ENCODE data around the gene TMPRSS2.

Gene TMPRSS2

DNA sequence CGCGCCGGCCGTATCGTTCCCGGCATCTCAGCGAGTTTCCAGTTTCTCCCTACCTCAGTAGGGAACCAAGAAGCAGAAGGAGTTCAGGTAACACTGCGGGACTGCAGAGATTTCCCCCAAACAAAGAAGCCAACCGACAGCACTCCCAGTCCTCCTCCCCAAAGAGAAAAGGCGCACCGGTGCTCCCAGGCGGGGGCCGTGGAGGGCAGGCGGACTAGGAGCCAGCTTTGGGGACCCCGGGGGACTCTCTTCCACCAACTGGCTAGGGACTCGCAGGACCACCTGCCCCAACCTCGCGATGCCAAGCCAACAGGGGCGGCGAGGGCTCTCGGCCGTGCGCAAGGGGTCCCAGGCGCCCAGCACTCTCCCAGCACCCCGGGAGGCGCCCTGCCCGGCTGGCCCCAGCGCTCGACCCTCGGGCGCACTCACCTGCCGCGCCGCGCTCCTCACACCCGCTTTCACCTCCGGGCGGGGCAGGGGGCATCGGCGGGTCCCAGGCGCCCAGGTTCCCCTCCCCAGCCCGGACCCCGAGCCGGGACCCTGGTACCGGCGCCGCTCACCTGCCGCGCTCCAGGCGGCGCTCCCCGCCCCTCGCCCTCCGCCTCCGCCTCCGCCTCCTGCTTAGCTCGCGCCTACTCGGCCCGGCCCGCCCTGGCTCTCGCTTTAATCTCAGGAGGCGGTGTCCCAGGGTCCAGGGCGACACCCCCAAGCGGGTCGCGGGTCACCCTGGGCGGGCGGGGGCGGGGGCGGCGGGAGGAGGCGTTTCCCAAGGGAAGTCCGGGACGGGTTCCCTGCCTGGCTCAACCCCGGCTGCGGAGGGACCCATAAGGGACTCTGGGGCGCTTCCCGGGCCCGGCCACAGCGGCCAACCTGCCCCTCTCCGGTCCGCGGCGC is at the start of gene TMPRSS2:
Gene TMPRSS2 (minus strand): TSS at position 638 of the 894 bp plus-strand sequence. CDS start 10,025 bp downstream, outside the sequence.
- H3K9me3 ChIP-seq (ENCODE audit: control insufficient read depth, low read depth, low read length), result no peaks in the 10 kb centered on the region
- H3K27me3 ChIP-seq (ENCODE audit: control insufficient read depth, insufficient read depth, low read length), result peaks cover 50% of the 10 kb centered on the region
- peak within 1 kb of the TSS; percentile 23 for H3K9ac ChIP-seq (ENCODE audit: low read length)
- peak within 1 kb of the TSS; percentile 81 for H3K4me3 ChIP-seq (ENCODE audit: low read length)
- H3K36me3 ChIP-seq (ENCODE audit: control insufficient read depth, low read depth, low read length), result no peaks in the 10 kb centered on the region
- H3K4me1 ChIP-seq (ENCODE audit: control insufficient read depth, low read depth, low read length), result peaks cover 12% of the 10 kb centered on the region
- no peak within 1 kb of the TSS for H3K27ac ChIP-seq (ENCODE audit: low read length)

GRCh38 chr21:41555057-41555456 is 47.1 kb upstream of the TMPRSS2 start:
- H3K4me3 ChIP-seq (ENCODE audit: low read length), result no peak overlapping the region
- no peak overlapping the region for H3K9ac ChIP-seq (ENCODE audit: low read length)
- no peaks in the 10 kb centered on the region for H3K36me3 ChIP-seq (ENCODE audit: control insufficient read depth, low read depth, low read length)
- H3K27ac ChIP-seq (ENCODE audit: low read length), result no peak overlapping the region
- H3K4me1 ChIP-seq (ENCODE audit: control insufficient read depth, low read depth, low read length), result no peaks in the 10 kb centered on the region
- H3K27me3 ChIP-seq (ENCODE audit: control insufficient read depth, insufficient read depth, low read length), result no peaks in the 10 kb centered on the region
- no peaks in the 10 kb centered on the region for H3K9me3 ChIP-seq (ENCODE audit: control insufficient read depth, low read depth, low read length)

DNA sequence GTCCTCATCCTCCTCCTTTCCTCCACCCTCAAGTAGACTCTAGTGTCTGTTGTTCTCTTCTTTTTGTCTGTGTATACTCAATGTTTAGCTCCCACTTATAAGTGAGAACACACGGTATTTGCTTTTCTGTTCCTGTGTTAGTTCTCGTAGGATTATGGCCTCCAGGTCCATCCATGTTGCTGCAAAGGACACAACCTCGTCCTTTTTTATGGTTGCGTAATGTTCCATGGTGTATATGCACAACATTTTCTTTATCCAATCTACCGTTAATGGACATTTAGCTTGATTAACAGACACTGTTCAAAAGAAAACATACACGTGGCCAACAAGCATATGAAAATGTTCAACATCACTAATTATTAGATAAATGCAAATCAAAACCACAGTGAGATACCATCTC is 44.3 kb upstream of the TMPRSS2 start:
- Histone ChIP-seq H3K27ac (ENCODE audit: low read length) (no peak overlapping the region), H3K4me1 (ENCODE audit: control insufficient read depth, low read depth, low read length) (no peaks in the 10 kb centered on the region), H3K9me3 (ENCODE audit: control insufficient read depth, low read depth, low read length) (no peaks in the 10 kb centered on the region), H3K27me3 (ENCODE audit: control insufficient read depth, insufficient read depth, low read length) (no peaks in the 10 kb centered on the region), H3K4me3 (ENCODE audit: low read length) (no peak overlapping the region), H3K36me3 (ENCODE audit: control insufficient read depth, low read depth, low read length) (no peaks in the 10 kb centered on the region), H3K9ac (ENCODE audit: low read length) (no peak overlapping the region)

DNA sequence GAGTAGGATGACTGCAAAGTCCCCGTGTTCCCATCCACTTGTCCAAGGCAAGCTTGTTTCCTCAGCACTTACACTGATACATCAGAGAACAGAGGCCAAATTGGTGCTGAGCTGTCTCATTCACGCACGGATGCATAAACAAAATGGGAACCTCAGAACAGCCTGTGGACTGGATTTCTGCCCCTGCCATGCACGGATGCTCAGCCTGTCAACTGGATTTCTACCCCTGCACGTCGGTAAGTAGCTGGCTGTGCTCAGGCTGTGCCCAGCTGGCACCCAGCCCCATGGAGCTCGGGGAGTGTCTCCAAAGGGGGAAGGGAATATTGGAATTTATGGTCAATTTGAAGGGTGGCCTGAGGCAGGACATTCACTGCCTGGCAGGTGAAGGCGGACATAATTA is 40.8 kb upstream of the TMPRSS2 start:
- no peaks in the 10 kb centered on the region for H3K9me3 ChIP-seq (ENCODE audit: control insufficient read depth, low read depth, low read length)
- H3K4me3 ChIP-seq (ENCODE audit: low read length), result no peak overlapping the region
- no peak overlapping the region for H3K27ac ChIP-seq (ENCODE audit: low read length)
- H3K27me3 ChIP-seq (ENCODE audit: control insufficient read depth, insufficient read depth, low read length), result no peaks in the 10 kb centered on the region
- H3K36me3 ChIP-seq (ENCODE audit: control insufficient read depth, low read depth, low read length), result no peaks in the 10 kb centered on the region
- H3K4me1 ChIP-seq (ENCODE audit: control insufficient read depth, low read depth, low read length), result no peaks in the 10 kb centered on the region
- no peak overlapping the region for H3K9ac ChIP-seq (ENCODE audit: low read length)

- H3K9me3 ChIP-seq (ENCODE audit: control insufficient read depth, low read depth, low read length), result no peaks in the 10 kb centered on the region
- no peaks in the 10 kb centered on the region for H3K36me3 ChIP-seq (ENCODE audit: control insufficient read depth, low read depth, low read length)
- H3K9ac ChIP-seq (ENCODE audit: low read length), result no peak overlapping the region
- H3K27ac ChIP-seq (ENCODE audit: low read length), result no peak overlapping the region
- no peak overlapping the region for H3K4me3 ChIP-seq (ENCODE audit: low read length)
- no peaks in the 10 kb centered on the region for H3K4me1 ChIP-seq (ENCODE audit: control insufficient read depth, low read depth, low read length)
- no peaks in the 10 kb centered on the region for H3K27me3 ChIP-seq (ENCODE audit: control insufficient read depth, insufficient read depth, low read length)
Measured at GRCh38 chr21:41547111-41547510, 39.2 kb upstream of the TMPRSS2 start.

DNA sequence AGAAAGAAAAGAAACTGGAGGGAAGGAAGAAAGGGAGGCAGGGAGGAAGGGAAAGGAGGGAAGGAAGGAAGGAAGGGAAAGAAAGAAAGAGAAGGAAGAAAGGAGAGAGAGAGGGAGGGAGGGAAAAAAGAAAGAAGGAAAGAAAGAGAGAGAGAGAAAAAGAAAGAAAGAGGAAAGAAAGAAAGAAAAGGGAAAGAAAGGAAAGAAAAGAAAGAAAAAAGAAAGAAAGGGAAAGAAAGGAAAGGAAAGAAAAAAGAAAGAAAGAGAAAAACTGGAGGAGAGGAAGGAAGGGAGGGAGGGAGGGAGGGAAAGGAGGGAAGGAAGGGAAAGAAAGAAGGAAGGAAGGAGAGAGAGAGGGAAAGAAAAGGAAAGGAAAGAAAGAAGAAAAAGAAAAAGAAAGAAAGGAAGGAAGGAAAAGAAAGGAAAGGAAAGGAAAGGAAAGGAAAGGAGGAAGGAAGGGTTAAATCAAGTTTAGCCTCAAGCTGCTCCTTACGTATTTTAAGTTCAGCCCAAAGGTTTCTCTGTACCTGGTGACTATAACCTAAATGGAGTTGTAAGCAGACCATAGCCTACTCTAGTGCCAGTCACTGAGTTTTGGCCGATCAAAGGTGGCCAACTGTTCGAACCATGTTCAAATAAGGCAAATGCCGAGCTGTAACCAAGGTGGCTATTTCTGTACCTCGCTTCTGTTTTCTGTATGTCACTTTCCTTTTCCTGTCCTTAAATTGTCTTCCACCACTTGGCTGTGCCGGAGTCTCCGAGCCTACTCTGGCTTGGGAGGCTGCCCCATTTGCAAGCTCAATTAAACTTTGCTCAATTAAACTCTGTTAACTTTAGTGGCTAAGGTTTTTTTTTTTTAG is 37.8 kb upstream of the TMPRSS2 start:
- Histone ChIP-seq H3K4me3 (ENCODE audit: low read length) (no peak overlapping the region), H3K4me1 (ENCODE audit: control insufficient read depth, low read depth, low read length) (no peaks in the 10 kb centered on the region), H3K27me3 (ENCODE audit: control insufficient read depth, insufficient read depth, low read length) (no peaks in the 10 kb centered on the region), H3K36me3 (ENCODE audit: control insufficient read depth, low read depth, low read length) (no peaks in the 10 kb centered on the region), H3K9ac (ENCODE audit: low read length) (no peak overlapping the region), H3K9me3 (ENCODE audit: control insufficient read depth, low read depth, low read length) (no peaks in the 10 kb centered on the region), H3K27ac (ENCODE audit: low read length) (no peak overlapping the region)

- H3K36me3 ChIP-seq (ENCODE audit: control insufficient read depth, low read depth, low read length), result no peaks in the 10 kb centered on the region
- H3K9ac ChIP-seq (ENCODE audit: low read length), result no peak overlapping the region
- no peaks in the 10 kb centered on the region for H3K4me1 ChIP-seq (ENCODE audit: control insufficient read depth, low read depth, low read length)
- H3K27ac ChIP-seq (ENCODE audit: low read length), result no peak overlapping the region
- no peak overlapping the region for H3K4me3 ChIP-seq (ENCODE audit: low read length)
- no peaks in the 10 kb centered on the region for H3K27me3 ChIP-seq (ENCODE audit: control insufficient read depth, insufficient read depth, low read length)
- no peaks in the 10 kb centered on the region for H3K9me3 ChIP-seq (ENCODE audit: control insufficient read depth, low read depth, low read length)
Measured at GRCh38 chr21:41542727-41543126, 34.8 kb upstream of the TMPRSS2 start.

- H3K4me3 ChIP-seq (ENCODE audit: low read length), result no peak overlapping the region
- H3K27me3 ChIP-seq (ENCODE audit: control insufficient read depth, insufficient read depth, low read length), result no peaks in the 10 kb centered on the region
- no peaks in the 10 kb centered on the region for H3K36me3 ChIP-seq (ENCODE audit: control insufficient read depth, low read depth, low read length)
- H3K4me1 ChIP-seq (ENCODE audit: control insufficient read depth, low read depth, low read length), result no peaks in the 10 kb centered on the region
- H3K9me3 ChIP-seq (ENCODE audit: control insufficient read depth, low read depth, low read length), result no peaks in the 10 kb centered on the region
- no peak overlapping the region for H3K9ac ChIP-seq (ENCODE audit: low read length)
- no peak overlapping the region for H3K27ac ChIP-seq (ENCODE audit: low read length)
Measured at GRCh38 chr21:41537356-41537755, 29.4 kb upstream of the TMPRSS2 start.

DNA sequence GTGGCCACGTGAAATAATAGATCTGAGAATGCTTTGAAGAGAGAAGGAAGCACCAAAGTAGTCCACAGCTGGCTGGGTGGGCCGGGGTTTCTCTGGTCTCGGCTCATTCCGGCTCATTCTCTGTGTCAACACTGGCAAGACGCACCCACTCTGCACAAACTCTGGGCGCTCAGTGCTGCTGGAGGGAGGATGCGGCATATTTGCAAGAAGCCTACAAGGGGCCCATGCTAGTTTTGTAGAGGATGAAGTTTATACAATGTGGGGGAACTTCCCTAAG is 28.8 kb upstream of the TMPRSS2 start:
- H3K27me3 ChIP-seq (ENCODE audit: control insufficient read depth, insufficient read depth, low read length), result no peaks in the 10 kb centered on the region
- H3K9ac ChIP-seq (ENCODE audit: low read length), result no peak overlapping the region
- no peaks in the 10 kb centered on the region for H3K4me1 ChIP-seq (ENCODE audit: control insufficient read depth, low read depth, low read length)
- no peaks in the 10 kb centered on the region for H3K9me3 ChIP-seq (ENCODE audit: control insufficient read depth, low read depth, low read length)
- H3K4me3 ChIP-seq (ENCODE audit: low read length), result no peak overlapping the region
- H3K36me3 ChIP-seq (ENCODE audit: control insufficient read depth, low read depth, low read length), result no peaks in the 10 kb centered on the region
- no peak overlapping the region for H3K27ac ChIP-seq (ENCODE audit: low read length)

DNA sequence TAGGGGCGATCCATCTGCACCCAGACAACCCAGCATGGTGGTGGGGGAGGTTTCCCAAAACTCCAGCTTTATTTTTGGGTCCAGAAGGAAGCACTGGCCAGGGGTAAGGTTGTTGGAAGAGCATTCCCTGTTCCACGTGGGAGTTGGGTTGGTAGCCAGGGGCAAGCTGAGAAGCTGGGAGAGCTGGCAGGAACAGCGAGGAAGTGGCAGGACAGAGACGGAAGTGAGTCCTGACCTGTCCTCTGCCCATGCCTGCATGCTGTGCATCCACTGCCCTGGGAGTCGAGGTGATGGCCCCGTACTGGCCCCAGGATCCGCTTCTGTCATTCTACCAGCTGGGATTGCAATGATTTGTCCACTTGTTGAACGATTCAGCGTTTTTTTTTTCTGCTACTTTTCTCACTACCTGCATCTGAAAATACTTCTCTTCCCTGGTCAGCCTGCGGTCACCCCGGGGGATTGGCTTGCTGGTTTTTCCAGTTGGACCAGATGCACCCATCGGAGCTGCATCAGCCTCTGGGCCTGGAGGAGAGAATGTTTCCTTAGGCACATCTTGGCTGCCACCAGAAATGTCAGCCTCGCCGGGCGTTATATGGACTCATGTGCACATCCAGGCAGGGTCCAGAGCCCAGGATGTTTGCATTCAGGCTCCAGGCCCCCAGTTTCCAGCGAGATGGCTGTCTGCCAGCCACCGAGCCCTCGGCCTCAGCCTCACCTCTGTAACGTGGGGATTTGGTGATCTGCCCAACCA is 28.3 kb upstream of the TMPRSS2 start:
- Histone ChIP-seq H3K9me3 (ENCODE audit: control insufficient read depth, low read depth, low read length) (no peaks in the 10 kb centered on the region), H3K4me3 (ENCODE audit: low read length) (no peak overlapping the region), H3K4me1 (ENCODE audit: control insufficient read depth, low read depth, low read length) (no peaks in the 10 kb centered on the region), H3K36me3 (ENCODE audit: control insufficient read depth, low read depth, low read length) (no peaks in the 10 kb centered on the region), H3K9ac (ENCODE audit: low read length) (no peak overlapping the region), H3K27ac (ENCODE audit: low read length) (no peak overlapping the region), H3K27me3 (ENCODE audit: control insufficient read depth, insufficient read depth, low read length) (no peaks in the 10 kb centered on the region)

DNA sequence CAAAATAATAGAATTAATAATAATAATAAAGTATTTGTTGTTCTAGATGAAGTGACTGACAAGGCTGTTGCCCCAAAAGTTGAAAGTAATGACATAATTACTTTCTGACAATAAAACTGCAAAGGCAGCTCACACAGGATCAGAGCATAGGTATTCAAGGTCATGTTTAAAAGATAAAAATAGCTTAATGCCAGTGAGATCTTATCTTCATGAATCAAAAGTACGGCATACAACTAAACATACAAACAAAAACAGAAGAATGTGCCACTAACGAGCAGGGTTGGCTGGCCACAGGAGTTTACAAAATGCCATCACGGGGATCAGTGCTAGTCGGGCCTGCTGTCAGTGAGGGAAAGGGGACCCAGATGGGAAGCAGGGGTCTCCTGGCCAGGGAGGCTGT is 22.4 kb upstream of the TMPRSS2 start:
- no peaks in the 10 kb centered on the region for H3K4me1 ChIP-seq (ENCODE audit: control insufficient read depth, low read depth, low read length)
- H3K27ac ChIP-seq (ENCODE audit: low read length), result no peak overlapping the region
- no peak overlapping the region for H3K9ac ChIP-seq (ENCODE audit: low read length)
- H3K36me3 ChIP-seq (ENCODE audit: control insufficient read depth, low read depth, low read length), result no peaks in the 10 kb centered on the region
- no peak overlapping the region for H3K4me3 ChIP-seq (ENCODE audit: low read length)
- H3K27me3 ChIP-seq (ENCODE audit: control insufficient read depth, insufficient read depth, low read length), result no peaks in the 10 kb centered on the region
- H3K9me3 ChIP-seq (ENCODE audit: control insufficient read depth, low read depth, low read length), result no peaks in the 10 kb centered on the region

Data from iPS-18a (cell line).